H1 (cell line): ENCODE data around the gene MEN1. TPM values are rescaled to one million over a fixed set of nuclear protein-coding genes. Genes with fewer than 3 reads are reported as not detected.

Experiments used
- CTCF ChIA-PET: fragments of 300-600 bp; sonication (Branson Sonifier 250); formaldehyde crosslinking; loops from one replicate; lab custom pipeline; 2021; ENCODE audit not compliant: partially characterized antibody; lab: Charles Lee
- POLR2A ChIA-PET: fragments of 300-600 bp; sonication (Branson Sonifier 250); formaldehyde crosslinking; loops from one replicate; lab custom pipeline; 2021; ENCODE audit warnings: inconsistent platforms; ENCODE audit not compliant: partially characterized antibody; lab: Charles Lee
- DNase-seq, 2 experiments: peaks; one replicate each; pipeline versions ENCODE4 v3.0.0 to v3.0.0-alpha.2; 2010 to 2022; ENCODE audit warnings: low spot score in 2 of 2, low read depth in 1 of 2, mixed read lengths in 1 of 2
- FAIRE-seq: peaks from 2 replicates; lab custom pipeline; 2011; peaks lifted over from hg19 to GRCh38; lab: Jason Lieb, UNC
- H2AFZ ChIP-seq: 2 replicates; pipeline ENCODE4 v1.8.1; 2012; ENCODE audit warnings: low read length, inconsistent platforms
- H2AK5ac ChIP-seq: 2 replicates; pipeline ENCODE4 v1.6.1; 2013; ENCODE audit warnings: low read depth, low read length
- H2BK120ac ChIP-seq: replicated peaks from 2 replicates; pipeline ENCODE3; 2013; ENCODE audit warnings: low read depth, low read length, inconsistent platforms
- H2BK12ac ChIP-seq: 2 replicates; pipeline ENCODE4 v1.6.1; 2013; ENCODE audit warnings: low read depth, low read length
- H2BK15ac ChIP-seq: 2 replicates; pipeline ENCODE4 v1.6.1; 2013; ENCODE audit warnings: low read length
- H2BK20ac ChIP-seq: 2 replicates; pipeline ENCODE4 v1.6.1; 2013; ENCODE audit warnings: low read length
- H2BK5ac ChIP-seq: 2 replicates; pipeline ENCODE4 v1.6.1; 2013; ENCODE audit warnings: low read depth, low read length
- H3K14ac ChIP-seq: 2 replicates; pipeline ENCODE4 v1.6.1; 2013; ENCODE audit warnings: inconsistent platforms; ENCODE audit not compliant: insufficient read length
- H3K18ac ChIP-seq: 2 replicates; pipeline ENCODE4 v1.6.1; 2013; ENCODE audit warnings: low read length; ENCODE audit errors: extremely low read depth
- H3K23ac ChIP-seq: 2 replicates; pipeline ENCODE4 v1.6.1; 2013; ENCODE audit warnings: inconsistent platforms; ENCODE audit not compliant: insufficient read length
- H3K23me2 ChIP-seq: 2 replicates; pipeline ENCODE4 v1.6.1; 2013; ENCODE audit warnings: low read depth, low read length
- H3K27ac ChIP-seq: 2 replicates; pipeline ENCODE4 v1.6.1; 2011; ENCODE audit warnings: low read depth, low read length, inconsistent platforms
- H3K27me3 ChIP-seq, 4 experiments: replicated peaks in 1 of 4; 1 replicate in 1 of 4; 2 replicates in 3 of 4; pipeline versions ENCODE4 v1.6.1 to v1.8.1; 2011 to 2013; ENCODE audit warnings: low read length in 3 of 4, mild to moderate bottlenecking in 3 of 4, inconsistent platforms in 2 of 4, mixed read lengths in 2 of 4, moderate library complexity in 1 of 4; ENCODE audit not compliant: control insufficient read depth in 3 of 4, insufficient read depth in 3 of 4; ENCODE audit errors: extremely low read depth in 1 of 4
- H3K36me3 ChIP-seq, 4 experiments: 2 replicates each; pipeline versions ENCODE4 v1.6.1 to v1.8.1; 2011 to 2013; ENCODE audit warnings: mild to moderate bottlenecking in 4 of 4, low read length in 3 of 4, moderate library complexity in 2 of 4, control low read depth in 1 of 4, inconsistent platforms in 1 of 4; ENCODE audit not compliant: insufficient read depth in 4 of 4, control insufficient read depth in 2 of 4
- H3K4ac ChIP-seq: replicated peaks from 2 replicates; pipeline ENCODE3; 2013; ENCODE audit warnings: low read length, low read depth, mixed read lengths, inconsistent platforms; ENCODE audit not compliant: insufficient read length
- H3K4me1 ChIP-seq, 4 experiments: replicated peaks in 1 of 4; 1 replicate in 1 of 4; 2 replicates in 3 of 4; pipeline versions ENCODE4 v1.6.1 to v1.8.1; 2011 to 2013; ENCODE audit warnings: low read length in 3 of 4, inconsistent platforms in 2 of 4, mixed read lengths in 1 of 4; ENCODE audit not compliant: insufficient read depth in 4 of 4, control insufficient read depth in 3 of 4
- H3K4me2 ChIP-seq, 2 experiments: 2 replicates each; pipeline versions ENCODE4 v1.6.1 to v1.8.1; 2011 to 2013; ENCODE audit warnings: low read depth in 2 of 2, low read length in 2 of 2, control low read depth in 1 of 2, inconsistent platforms in 1 of 2, mild to moderate bottlenecking in 1 of 2; ENCODE audit not compliant: insufficient read depth in 1 of 2
- H3K4me3 ChIP-seq, 4 experiments: fragments of 200-600, 300-600 bp in 1 of 4; sonication (generic), shearing (Covaris generic), sonication (Bioruptor Twin) in 1 of 4; 2 replicates each; pipeline versions ENCODE4 v1.5.1 to v1.8.1; 2011 to 2016; ENCODE audit warnings: low read length in 4 of 4, low read depth in 3 of 4, control low read depth in 2 of 4, inconsistent platforms in 2 of 4, mild to moderate bottlenecking in 2 of 4, mixed read lengths in 1 of 4, moderate library complexity in 1 of 4; ENCODE audit not compliant: insufficient read depth in 2 of 4; ENCODE audit errors: extremely low read depth in 1 of 4
- H3K56ac ChIP-seq: replicated peaks from 2 replicates; pipeline ENCODE3; 2013; ENCODE audit warnings: low read depth, mild to moderate bottlenecking, mixed read lengths, low read length, inconsistent platforms; ENCODE audit not compliant: insufficient read length
- H3K79me1 ChIP-seq: 2 replicates; pipeline ENCODE4 v1.6.1; 2013; ENCODE audit warnings: low read depth, low read length, control low read depth
- H3K79me2 ChIP-seq, 2 experiments: 2 replicates each; pipeline versions ENCODE4 v1.6.1 to v1.8.1; 2012 to 2013; ENCODE audit warnings: low read length in 2 of 2, mild to moderate bottlenecking in 2 of 2, inconsistent platforms in 1 of 2; ENCODE audit not compliant: insufficient read depth in 2 of 2, control insufficient read depth in 1 of 2
- H3K9ac ChIP-seq, 4 experiments: replicated peaks in 1 of 4; 1 replicate in 1 of 4; 2 replicates in 3 of 4; pipeline versions ENCODE4 v1.6.1 to v1.8.1; 2011 to 2013; ENCODE audit warnings: low read depth in 3 of 4, low read length in 3 of 4, control low read depth in 2 of 4, mild to moderate bottlenecking in 2 of 4, moderate library complexity in 2 of 4, inconsistent platforms in 1 of 4; ENCODE audit errors: extremely low read depth in 1 of 4
- H3K9me3 ChIP-seq, 2 experiments: 2 replicates each; pipeline versions ENCODE4 v1.6.1 to v1.8.1; 2012 to 2013; ENCODE audit warnings: mild to moderate bottlenecking in 2 of 2, moderate library complexity in 2 of 2, control low read depth in 1 of 2, inconsistent platforms in 1 of 2, low read depth in 1 of 2, low read length in 1 of 2, mixed read lengths in 1 of 2; ENCODE audit not compliant: insufficient read depth in 2 of 2
- H4K20me1 ChIP-seq, 2 experiments: replicated peaks in 1 of 2; 2 replicates each; pipeline versions ENCODE3 to v1.8.1; 2011 to 2013; ENCODE audit warnings: inconsistent platforms in 2 of 2, low read length in 2 of 2, mild to moderate bottlenecking in 1 of 2; ENCODE audit not compliant: insufficient read depth in 2 of 2, control insufficient read depth in 1 of 2
- H4K5ac ChIP-seq: 2 replicates; pipeline ENCODE4 v1.6.1; 2013; ENCODE audit warnings: low read length, low read depth, mixed read lengths, inconsistent platforms; ENCODE audit not compliant: insufficient read length
- H4K8ac ChIP-seq: 2 replicates; pipeline ENCODE4 v1.8.0; 2013; ENCODE audit warnings: mild to moderate bottlenecking, moderate library complexity, low read length, inconsistent platforms; ENCODE audit not compliant: insufficient read depth; ENCODE audit errors: extremely low read depth
- H4K91ac ChIP-seq: replicated peaks from 2 replicates; pipeline ENCODE3; 2013; ENCODE audit warnings: low read length, mixed read lengths, inconsistent platforms; ENCODE audit not compliant: insufficient read length
- RAD21 ChIP-seq, 2 experiments: IDR thresholded peaks in 1 of 2; conservative IDR thresholded peaks in 1 of 2; 2 replicates each; pipeline ENCODE4 v1.6.1; 2011; ENCODE audit warnings: low read depth in 2 of 2, low read length in 2 of 2, improper control_type of control experiment in 1 of 2, inconsistent platforms in 1 of 2, mild to moderate bottlenecking in 1 of 2, moderate library complexity in 1 of 2
- RNF2 ChIP-seq: fragments of 200-900, 300-1000 bp; sonication (generic); IDR thresholded peaks from 2 replicates; pipeline ENCODE4 v1.7.1; 2016; ENCODE audit warnings: borderline replicate concordance, low read depth, mild to moderate bottlenecking, antibody characterized with exemption, low read length; ENCODE audit not compliant: poor library complexity, severe bottlenecking; ENCODE audit errors: missing control alignments
- WGBS, 2 experiments: shearing (Covaris generic) in 1 of 2; methylation state at CpG; one replicate each; pipeline versions ENCODE4 v1.1.6 to v1.1.7; 2013 to 2015; ENCODE audit warnings: low lambda C conversion rate in 2 of 2, mixed read lengths in 2 of 2, inconsistent platforms in 1 of 2, low coverage in 1 of 2, missing lambda C conversion rate in 1 of 2; ENCODE audit not compliant: insufficient replicate concordance in 2 of 2, insufficient coverage in 1 of 2, insufficient read length in 1 of 2; ENCODE audit errors: extremely low coverage in 1 of 2, missing lambda C conversion rate in 1 of 2; 5-methylcytosine and 5-hydroxymethylcytosine counted together
- polyA plus RNA-seq, 7 experiments: library from polyadenylated mRNA; depleted of rRNA in 3 of 7; stranded (reverse) in 5 of 7; unstranded in 2 of 7; fragments of >200 nt in 5 of 7; fragments of 200-250 nt in 2 of 7; gene quantifications; 1 replicate in 5 of 7; 2 replicates in 1 of 7; 4 replicates in 1 of 7; pipeline versions ENCODE4 v1.2.1 to v1.2.3, GENCODE V29; 2011 to 2013; ENCODE audit warnings: missing spikeins in 2 of 7, mixed read lengths in 2 of 7
- total RNA-seq: library from RNA; stranded (reverse); fragmentation: NEBNext Ultra II Directional; extraction: Animal tissue kit (Norgen Biotek cat#: 25700); gene quantifications from 2 replicates; pipeline ENCODE4 v1.2.1, GENCODE V29; 2021
- TF ChIP-seq, protein P1 (sequence below): IDR thresholded peaks from 2 replicates; pipeline ENCODE4 v1.6.1; 2011; ENCODE audit warnings: low read length, improper control_type of control experiment

The MEN1 gene
- total and polyA plus RNA-seq, 2 of the 8 experiments (the other 6 are each of a cell fraction or from before 2014, with no cell fraction given), result 47.2 to 56.3 TPM

DNA sequence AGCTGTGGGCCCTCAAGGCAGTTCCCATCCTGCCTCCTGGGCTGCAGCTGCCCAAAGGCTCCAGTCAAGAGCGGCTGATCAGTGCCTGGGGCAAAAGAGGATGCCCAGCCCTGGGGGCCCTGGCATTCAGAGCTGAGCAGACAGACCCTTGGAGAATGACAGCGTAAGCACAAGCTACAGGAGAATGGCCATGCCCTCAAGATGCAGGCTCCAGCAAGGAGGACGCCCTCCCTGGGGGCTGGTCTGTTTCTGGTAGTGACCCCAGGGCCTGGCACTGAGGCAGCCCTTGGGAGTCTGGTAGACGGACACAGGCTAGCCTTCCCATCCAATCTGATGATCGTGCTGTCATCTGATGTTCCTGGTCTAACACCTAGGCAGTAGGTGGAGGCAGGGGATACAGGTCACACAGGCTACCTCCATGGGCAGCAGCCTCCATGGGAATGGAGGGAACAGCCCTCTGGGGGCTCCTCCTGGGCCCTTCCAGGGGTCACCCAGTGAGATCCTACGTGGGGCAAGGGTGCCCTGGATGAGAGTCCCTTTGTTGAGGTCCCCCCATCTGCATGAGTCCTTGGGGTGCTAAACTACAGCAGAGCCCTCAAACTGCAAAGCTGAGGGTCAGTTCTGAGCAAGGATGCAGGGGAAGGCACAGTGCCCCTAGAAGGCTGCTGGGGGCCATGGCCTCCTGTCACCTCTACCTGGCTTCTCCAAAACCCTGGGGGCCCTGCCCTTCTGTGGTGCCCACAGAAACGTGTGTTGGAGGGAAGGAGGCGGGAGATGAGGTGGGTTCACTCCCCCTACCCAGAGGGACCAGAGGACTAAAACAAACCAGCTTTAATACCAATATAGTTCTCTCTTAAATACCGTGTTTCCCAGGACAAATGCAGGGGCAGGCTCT is 21.8 kb downstream of the MEN1 start:
- H3K27me3 ChIP-seq, result no peaks in the 10 kb centered on the region
- no peaks in the 10 kb centered on the region for H3K79me2 ChIP-seq
- no peak overlapping the region for H3K23ac ChIP-seq
- no peak overlapping the region for H3K56ac ChIP-seq
- no peak overlapping the region for H3K4me2 ChIP-seq
- H4K91ac ChIP-seq, result no peak overlapping the region
- no peak overlapping the region for H3K27ac ChIP-seq
- H4K5ac ChIP-seq, result no peak overlapping the region
- POLR2A ChIA-PET, result interaction anchor here (0.8 to 2.1 kb wide), 9 partner anchors 10 to 253 kb away, joined by 3 to 6 read pairs (median 3); partner anchors contain the start of gene SF1
- H3K14ac ChIP-seq, result no peak overlapping the region
- no peaks in the 10 kb centered on the region for H3K9me3 ChIP-seq
- DNase-seq (no peak), FAIRE-seq (no peak)
- peaks cover 0 to 3% of the 10 kb centered on the region in 2 experiments for H4K20me1 ChIP-seq
- CTCF ChIA-PET, result interaction anchor here (0.6 to 5.2 kb wide), 17 partner anchors 10 to 433 kb away, joined by 3 to 31 read pairs (median 3); partner anchors contain the start of genes CDC42BPG, MAP4K2, MEN1 and SF1
- H2BK5ac ChIP-seq, result no peak overlapping the region
- H2BK15ac ChIP-seq, result no peak overlapping the region
- TF ChIP-seq RAD21 (IDR thresholded peaks at IDR 0.05 in 1 of 2, conservative IDR thresholded peaks at IDR 0.05 in 1 of 2; ENCODE audit: low read depth in 2 of 2, low read length in 2 of 2) (no peak), RNF2 (no peak)
- TF ChIP-seq, protein P1, sequence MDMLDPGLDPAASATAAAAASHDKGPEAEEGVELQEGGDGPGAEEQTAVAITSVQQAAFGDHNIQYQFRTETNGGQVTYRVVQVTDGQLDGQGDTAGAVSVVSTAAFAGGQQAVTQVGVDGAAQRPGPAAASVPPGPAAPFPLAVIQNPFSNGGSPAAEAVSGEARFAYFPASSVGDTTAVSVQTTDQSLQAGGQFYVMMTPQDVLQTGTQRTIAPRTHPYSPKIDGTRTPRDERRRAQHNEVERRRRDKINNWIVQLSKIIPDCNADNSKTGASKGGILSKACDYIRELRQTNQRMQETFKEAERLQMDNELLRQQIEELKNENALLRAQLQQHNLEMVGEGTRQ, result no peak
- no peak overlapping the region for H3K4ac ChIP-seq
- H3K23me2 ChIP-seq, result no peaks in the 10 kb centered on the region
- no peak overlapping the region for H2AK5ac ChIP-seq
- no peak overlapping the region for H3K9ac ChIP-seq
- no peaks in the 10 kb centered on the region for H3K4me1 ChIP-seq
- H2BK20ac ChIP-seq, result no peak overlapping the region
- no peaks in the 10 kb centered on the region for H3K36me3 ChIP-seq
- no peaks in the 10 kb centered on the region for H3K79me1 ChIP-seq
- H2BK120ac ChIP-seq, result no peak overlapping the region
- H2BK12ac ChIP-seq, result no peak overlapping the region
- no peak overlapping the region for H4K8ac ChIP-seq
- no peak overlapping the region for H3K18ac ChIP-seq
- WGBS, 2 experiments, result 82% methylated on average over 9 of the region's 9 CpGs; no CpG with 5 or more reads in 1 of the 2 experiments
- H2AFZ ChIP-seq, result no peak overlapping the region
- no peak overlapping the region for H3K4me3 ChIP-seq
